K562 (cell line): ENCODE measurements around the gene RABGAP1L. TPM values are rescaled to one million over a fixed set of nuclear protein-coding genes. Genes with fewer than 3 reads are reported as not detected.

Experiments used
- BDP1 ChIP-seq: IDR thresholded peaks from 3 replicates; pipeline ENCODE4 v1.6.1; 2011; ENCODE audit not compliant: insufficient read length, insufficient read depth
- CCNT2 ChIP-seq: IDR thresholded peaks from 2 replicates; pipeline ENCODE4 v1.6.1; 2011; ENCODE audit warnings: borderline replicate concordance, low read depth, mild to moderate bottlenecking, moderate library complexity, mixed read lengths, low read length; ENCODE audit not compliant: insufficient read length; ENCODE audit errors: extremely low read depth
- FOSL1 ChIP-seq: fragments of 200-800 bp; sonication (Bioruptor generic); conservative IDR thresholded peaks from 2 replicates; pipeline ENCODE4 v1.6.1; 2016; ENCODE audit warnings: missing genetic modification characterization, missing compliant biosample characterization
- FUS ChIP-seq: fragments of 200-400 bp; formaldehyde crosslinking; optimal IDR thresholded peaks from 2 replicates; pipeline ENCODE3; 2017; ENCODE audit warnings: low read depth, low read length
- KDM4B ChIP-seq, 2 experiments: fragments of 450-650 bp in 1 of 2; sonication (generic) in 1 of 2; IDR thresholded peaks; 2 replicates each; pipeline ENCODE4 v1.6.1; 2016 to 2017; ENCODE audit warnings: borderline replicate concordance in 2 of 2, antibody characterized with exemption in 1 of 2, low read depth in 1 of 2, mild to moderate bottlenecking in 1 of 2
- MLX ChIP-seq, 2 experiments: fragments of 450-650 bp in 1 of 2; sonication (generic) in 1 of 2; formaldehyde crosslinking; conservative IDR thresholded peaks; 2 replicates each; pipeline versions ENCODE4 v1.4.0 to v1.8.1; 2020 to 2022; ENCODE audit warnings: mild to moderate bottlenecking in 1 of 2, missing genetic modification reagents in 1 of 2
- NR4A1 ChIP-seq, 2 experiments: fragments of 250-450 bp in 1 of 2; fragments of 450-650 bp in 1 of 2; sonication (Bioruptor Pico) in 1 of 2; IDR thresholded peaks; 2 replicates each; pipeline versions ENCODE4 v1.4.0 to v1.6.1; 2016 to 2020; ENCODE audit warnings: mild to moderate bottlenecking in 2 of 2, missing compliant biosample characterization in 1 of 2, missing genetic modification characterization in 1 of 2, moderate library complexity in 1 of 2
- NRF1 ChIP-seq, 2 experiments: fragments of 450-650 bp; IDR thresholded peaks in 1 of 2; conservative IDR thresholded peaks in 1 of 2; 2 replicates each; pipeline ENCODE4 v1.6.1; 2014; ENCODE audit warnings: mild to moderate bottlenecking in 2 of 2
- RBM39 ChIP-seq: fragments of 200-400 bp; formaldehyde crosslinking; optimal IDR thresholded peaks from 2 replicates; pipeline ENCODE3; 2018; ENCODE audit warnings: low read depth, low read length
- ZBTB8A ChIP-seq: fragments of 450-650 bp; IDR thresholded peaks from 2 replicates; pipeline ENCODE4 v1.6.1; 2018; ENCODE audit warnings: mild to moderate bottlenecking, moderate library complexity; ENCODE audit not compliant: partially characterized antibody
- ZNF134 ChIP-seq: fragments of 250-450 bp; sonication (Bioruptor Pico); conservative IDR thresholded peaks from 2 replicates; pipeline ENCODE4 v1.4.0; 2020
- ZNF384 ChIP-seq: IDR thresholded peaks from 2 replicates; pipeline ENCODE4 v1.6.1; 2012; ENCODE audit warnings: low read depth, low read length, improper control_type of control experiment
- ZNF512 ChIP-seq: IDR thresholded peaks from 2 replicates; pipeline ENCODE4 v1.6.1; 2016; ENCODE audit warnings: missing genetic modification characterization, missing compliant biosample characterization
- polyA plus RNA-seq, 8 experiments: library from polyadenylated mRNA; depleted of rRNA in 4 of 8; stranded (reverse) in 5 of 8; unstranded in 3 of 8; fragments of >200 nt; fragmentation: Nextera tagmentation in 2 of 8; fragmentation: Illumina TruSeq in 1 of 8; extraction: Ambion mirVana in 2 of 8; extraction: Trizol in 1 of 8; gene quantifications; 2 replicates each; pipeline versions ENCODE4 v1.2.1 to v1.2.3, GENCODE V29; 2011 to 2014; ENCODE audit warnings: inconsistent platforms in 1 of 8, missing spikeins in 1 of 8
- total RNA-seq, 7 experiments: library from RNA; depleted of rRNA in 6 of 7; stranded (reverse); fragments of >200 nt in 6 of 7; fragmentation: Illumina TruSeq in 2 of 7; extraction: Trizol in 2 of 7; gene quantifications; 2 replicates each; pipeline versions ENCODE4 v1.2.1 to v1.2.3, GENCODE V29; 2011 to 2021; ENCODE audit warnings: low replicate concordance in 1 of 7
- TF ChIP-seq, protein P1 (sequence below): fragments of 450-650 bp; IDR thresholded peaks from 2 replicates; pipeline ENCODE4 v1.6.1; 2016; ENCODE audit warnings: low read depth, mild to moderate bottlenecking, moderate library complexity
- TF ChIP-seq, protein P2 (sequence below): sonication (generic); formaldehyde crosslinking; IDR thresholded peaks from 2 replicates; pipeline ENCODE4 v1.8.0; 2022; ENCODE audit warnings: missing genetic modification reagents, mild to moderate bottlenecking, moderate library complexity, borderline replicate concordance
- TF ChIP-seq, protein P3 (sequence below): sonication (generic); formaldehyde crosslinking; IDR thresholded peaks from 2 replicates; pipeline ENCODE4 v1.8.1; 2023; ENCODE audit warnings: mild to moderate bottlenecking, missing genetic modification reagents
- TF ChIP-seq, protein P4 (sequence below): fragments of 250-450 bp; sonication (Bioruptor Pico); IDR thresholded peaks from 2 replicates; pipeline ENCODE4 v1.5.0; 2021
- TF ChIP-seq, protein P5 (sequence below): sonication (generic); IDR thresholded peaks from 2 replicates; pipeline ENCODE4 v1.6.1; 2016

Gene RABGAP1L
- total and polyA plus RNA-seq, 9 of the 15 experiments (the other 6 are each of a cell fraction or from before 2014, with no cell fraction given): 16.5 to 44.9 (median 26.7) TPM

DNA sequence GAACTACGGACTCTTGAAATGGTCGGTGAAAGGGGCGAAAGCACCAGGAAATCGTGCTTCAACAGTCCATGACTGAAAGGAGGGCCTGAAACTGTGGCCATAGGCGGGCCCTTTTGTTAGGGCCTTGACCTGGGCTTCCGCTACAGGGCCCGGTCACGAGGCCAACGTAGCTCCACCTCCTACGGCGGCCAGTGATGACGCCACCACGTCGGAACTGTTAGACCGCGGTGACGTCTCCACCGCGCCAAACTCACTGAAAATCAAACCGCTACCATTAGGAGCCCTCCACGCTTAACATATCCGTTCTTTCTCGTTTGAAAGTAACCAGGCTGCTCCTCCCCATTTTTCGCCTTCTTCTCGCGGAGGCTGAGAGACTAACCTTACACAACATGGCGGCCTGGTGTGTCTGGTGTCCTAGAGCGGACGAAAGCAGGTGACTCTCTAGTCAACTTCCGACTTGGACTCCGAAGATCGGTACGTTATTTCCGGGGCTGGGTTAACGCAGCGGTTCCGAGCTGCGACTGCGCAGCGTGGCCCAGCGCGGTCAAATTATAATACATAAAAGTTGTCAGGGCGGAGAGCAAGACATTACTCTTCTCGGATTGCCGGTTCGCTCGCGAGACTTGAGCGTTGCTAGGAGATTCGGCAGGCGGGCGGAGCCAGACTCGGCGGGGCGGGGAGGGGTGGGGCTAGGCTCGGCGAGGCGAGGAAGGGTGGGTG is 840.1 kb downstream of the RABGAP1L start (continued):
- TF ChIP-seq RBM39: peak; percentile 88
- peak; percentile 88; the same call in 1 of the 2 replicates for TF ChIP-seq NR4A1 (CRISPR knock-in tag; IDR thresholded peaks at IDR 0.05)
- TF ChIP-seq NR4A1 (tag; IDR thresholded peaks at IDR 0.05): 0 out of 2 replicates have a peak, but pooled peaks have one; percentile 19
- TF ChIP-seq, protein P1, sequence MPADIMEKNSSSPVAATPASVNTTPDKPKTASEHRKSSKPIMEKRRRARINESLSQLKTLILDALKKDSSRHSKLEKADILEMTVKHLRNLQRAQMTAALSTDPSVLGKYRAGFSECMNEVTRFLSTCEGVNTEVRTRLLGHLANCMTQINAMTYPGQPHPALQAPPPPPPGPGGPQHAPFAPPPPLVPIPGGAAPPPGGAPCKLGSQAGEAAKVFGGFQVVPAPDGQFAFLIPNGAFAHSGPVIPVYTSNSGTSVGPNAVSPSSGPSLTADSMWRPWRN: no peak
- no peak for TF ChIP-seq ZNF384
- TF ChIP-seq, protein P2, sequence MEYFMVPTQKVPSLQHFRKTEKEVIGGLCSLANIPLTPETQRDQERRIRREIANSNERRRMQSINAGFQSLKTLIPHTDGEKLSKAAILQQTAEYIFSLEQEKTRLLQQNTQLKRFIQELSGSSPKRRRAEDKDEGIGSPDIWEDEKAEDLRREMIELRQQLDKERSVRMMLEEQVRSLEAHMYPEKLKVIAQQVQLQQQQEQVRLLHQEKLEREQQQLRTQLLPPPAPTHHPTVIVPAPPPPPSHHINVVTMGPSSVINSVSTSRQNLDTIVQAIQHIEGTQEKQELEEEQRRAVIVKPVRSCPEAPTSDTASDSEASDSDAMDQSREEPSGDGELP (CRISPR knock-in tag): peak; percentile 90
- peak; percentile 71 for TF ChIP-seq FOSL1 (tag)
- TF ChIP-seq, protein P3, sequence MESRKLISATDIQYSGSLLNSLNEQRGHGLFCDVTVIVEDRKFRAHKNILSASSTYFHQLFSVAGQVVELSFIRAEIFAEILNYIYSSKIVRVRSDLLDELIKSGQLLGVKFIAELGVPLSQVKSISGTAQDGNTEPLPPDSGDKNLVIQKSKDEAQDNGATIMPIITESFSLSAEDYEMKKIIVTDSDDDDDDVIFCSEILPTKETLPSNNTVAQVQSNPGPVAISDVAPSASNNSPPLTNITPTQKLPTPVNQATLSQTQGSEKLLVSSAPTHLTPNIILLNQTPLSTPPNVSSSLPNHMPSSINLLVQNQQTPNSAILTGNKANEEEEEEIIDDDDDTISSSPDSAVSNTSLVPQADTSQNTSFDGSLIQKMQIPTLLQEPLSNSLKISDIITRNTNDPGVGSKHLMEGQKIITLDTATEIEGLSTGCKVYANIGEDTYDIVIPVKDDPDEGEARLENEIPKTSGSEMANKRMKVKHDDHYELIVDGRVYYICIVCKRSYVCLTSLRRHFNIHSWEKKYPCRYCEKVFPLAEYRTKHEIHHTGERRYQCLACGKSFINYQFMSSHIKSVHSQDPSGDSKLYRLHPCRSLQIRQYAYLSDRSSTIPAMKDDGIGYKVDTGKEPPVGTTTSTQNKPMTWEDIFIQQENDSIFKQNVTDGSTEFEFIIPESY: no peak
- TF ChIP-seq, protein P4, sequence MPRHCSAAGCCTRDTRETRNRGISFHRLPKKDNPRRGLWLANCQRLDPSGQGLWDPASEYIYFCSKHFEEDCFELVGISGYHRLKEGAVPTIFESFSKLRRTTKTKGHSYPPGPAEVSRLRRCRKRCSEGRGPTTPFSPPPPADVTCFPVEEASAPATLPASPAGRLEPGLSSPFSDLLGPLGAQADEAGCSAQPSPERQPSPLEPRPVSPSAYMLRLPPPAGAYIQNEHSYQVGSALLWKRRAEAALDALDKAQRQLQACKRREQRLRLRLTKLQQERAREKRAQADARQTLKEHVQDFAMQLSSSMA: peak; percentile 44; the same call in 1 of the 2 replicates
- peak; percentile 17 for TF ChIP-seq CCNT2
- no peak for TF ChIP-seq BDP1
- peak in 1 of 2 experiments; percentile 95; a peak in 2 of 4 replicates for TF ChIP-seq KDM4B (IDR thresholded peaks at IDR 0.05; ENCODE audit: borderline replicate concordance in 2 of 2, low read depth in 1 of 2)
- TF ChIP-seq ZNF512 (tag): no peak
- 0 out of 4 replicates have a peak, but pooled peaks of 1 of the 2 experiments have one; percentile 8 for TF ChIP-seq MLX (CRISPR knock-in tag; conservative IDR thresholded peaks at IDR 0.05)
- TF ChIP-seq FUS: no peak
- TF ChIP-seq ZBTB8A: no peak
- TF ChIP-seq, protein P5, sequence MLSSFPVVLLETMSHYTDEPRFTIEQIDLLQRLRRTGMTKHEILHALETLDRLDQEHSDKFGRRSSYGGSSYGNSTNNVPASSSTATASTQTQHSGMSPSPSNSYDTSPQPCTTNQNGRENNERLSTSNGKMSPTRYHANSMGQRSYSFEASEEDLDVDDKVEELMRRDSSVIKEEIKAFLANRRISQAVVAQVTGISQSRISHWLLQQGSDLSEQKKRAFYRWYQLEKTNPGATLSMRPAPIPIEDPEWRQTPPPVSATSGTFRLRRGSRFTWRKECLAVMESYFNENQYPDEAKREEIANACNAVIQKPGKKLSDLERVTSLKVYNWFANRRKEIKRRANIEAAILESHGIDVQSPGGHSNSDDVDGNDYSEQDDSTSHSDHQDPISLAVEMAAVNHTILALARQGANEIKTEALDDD: peak; percentile 71
- no peak for TF ChIP-seq ZNF134 (CRISPR knock-in tag)
- peak; percentile 99 for TF ChIP-seq NRF1 (conservative IDR thresholded peaks at IDR 0.05 in 1 of 2, IDR thresholded peaks at IDR 0.05 in 1 of 2)
